HepG2 (cell line): ENCODE results near the gene SLC18A3. TPM values are rescaled to one million over a fixed set of nuclear protein-coding genes. Genes with fewer than 3 reads are reported as not detected.

Source experiments
- ATAC-seq: fragments of 200-7000 bp; cut with Tn5 transposase; 3 replicates; pipeline ENCODE4 v1.9.1; 2020; ENCODE audit warnings: mild to moderate bottlenecking, moderate library complexity
- BruUV-seq: library from RNA; stranded (reverse); fragments of 400-500 nt; replicated peaks from 2 replicates; lab custom pipeline; 2021; lab: Mats Ljungman, UMichigan
- CTCF ChIA-PET: fragments of 300-600 bp; formaldehyde crosslinking; extraction: SDS; loops from one replicate; lab custom pipeline; 2021; ENCODE audit warnings: low total read pairs, inconsistent platforms, low intra/inter-chr PET ratio; lab: Yijun Ruan, JAX
- POLR2A ChIA-PET: fragments of 350-600 bp; sonication (Branson Sonifier 250); formaldehyde crosslinking; loops from one replicate; lab custom pipeline; 2020; ENCODE audit warnings: antibody characterized with exemption, inconsistent platforms; lab: Yijun Ruan, JAX
- DNase-seq: peaks from one replicate; pipeline ENCODE4 v3.0.0-alpha.2; 2015; ENCODE audit warnings: low spot score
- FAIRE-seq: peaks from 3 replicates; lab custom pipeline; 2011; peaks lifted over from hg19 to GRCh38; lab: Jason Lieb, UNC
- H2AFZ ChIP-seq: one replicate; pipeline ENCODE4 v1.6.1; 2011; ENCODE audit warnings: low read length, inconsistent platforms
- H3K27ac ChIP-seq: fragments of 300-600 bp; 3 replicates; pipeline ENCODE4 v1.8.0; 2011; ENCODE audit warnings: mixed run types, mild to moderate bottlenecking, mixed read lengths, low read length, inconsistent platforms; ENCODE audit not compliant: insufficient read depth; ENCODE audit errors: extremely low read length
- H3K27me3 ChIP-seq, 2 experiments: fragments of 200-600 bp in 1 of 2; 2 replicates in 1 of 2; 3 replicates in 1 of 2; pipeline versions ENCODE4 v1.6.0 to v1.8.0; 2011; ENCODE audit warnings: low read length in 2 of 2, mild to moderate bottlenecking in 2 of 2, moderate library complexity in 2 of 2, inconsistent platforms in 1 of 2; ENCODE audit not compliant: insufficient read depth in 2 of 2, control insufficient read depth in 1 of 2
- H3K36me3 ChIP-seq, 2 experiments: fragments of 200-600 bp in 1 of 2; replicated peaks in 1 of 2; 2 replicates in 1 of 2; 3 replicates in 1 of 2; pipeline versions ENCODE4 v1.5.1 to v1.8.0; 2011; ENCODE audit warnings: low read length in 2 of 2, inconsistent platforms in 1 of 2; ENCODE audit not compliant: insufficient read depth in 2 of 2, control insufficient read depth in 1 of 2
- H3K4me1 ChIP-seq: 2 replicates; pipeline ENCODE4 v1.5.1; 2012; ENCODE audit warnings: low read length, inconsistent platforms; ENCODE audit not compliant: insufficient read depth
- H3K4me2 ChIP-seq: 2 replicates; pipeline ENCODE4 v1.6.0; 2011; ENCODE audit warnings: low read depth, low read length, inconsistent platforms
- H3K4me3 ChIP-seq, 3 experiments: fragments of 200-600 bp in 1 of 3; sonication (generic), shearing (Covaris generic) in 1 of 3; replicated peaks in 1 of 3; 2 replicates each; pipeline ENCODE4 v1.5.1; 2011 to 2016; ENCODE audit warnings: low read length in 3 of 3, inconsistent platforms in 2 of 3, low read depth in 2 of 3, mild to moderate bottlenecking in 2 of 3, control low read depth in 1 of 3, mixed read lengths in 1 of 3; ENCODE audit not compliant: insufficient read depth in 1 of 3
- H3K79me2 ChIP-seq: one replicate; pipeline ENCODE4 v1.6.1; 2011; ENCODE audit warnings: low read length, inconsistent platforms; ENCODE audit not compliant: insufficient read depth
- H3K9ac ChIP-seq: 2 replicates; pipeline ENCODE4 v1.6.0; 2011; ENCODE audit warnings: mild to moderate bottlenecking, low read depth, low read length, inconsistent platforms; ENCODE audit not compliant: insufficient read depth
- H3K9me3 ChIP-seq: 2 replicates; pipeline ENCODE4 v1.5.1; 2012; ENCODE audit warnings: mild to moderate bottlenecking, low read length
- H4K20me1 ChIP-seq: 2 replicates; pipeline ENCODE4 v1.6.0; 2011; ENCODE audit warnings: inconsistent platforms, mild to moderate bottlenecking, low read length, moderate library complexity; ENCODE audit not compliant: insufficient read depth
- HNRNPLL ChIP-seq: fragments of 200-400 bp; formaldehyde crosslinking; IDR thresholded peaks from 2 replicates; pipeline ENCODE4 v1.6.1; 2017; ENCODE audit warnings: mild to moderate bottlenecking, low read depth, low read length; ENCODE audit not compliant: poor library complexity, severe bottlenecking
- SALL2 ChIP-seq: sonication (generic); formaldehyde crosslinking; IDR thresholded peaks from 2 replicates; pipeline ENCODE4 v1.8.1; 2023; ENCODE audit warnings: mild to moderate bottlenecking, missing genetic modification reagents, inconsistent platforms
- U2AF2 ChIP-seq: fragments of 200-400 bp; formaldehyde crosslinking; IDR thresholded peaks from 2 replicates; pipeline ENCODE4 v1.6.1; 2017; ENCODE audit warnings: low read depth, mild to moderate bottlenecking, low read length
- ZFP37 ChIP-seq: sonication (generic); formaldehyde crosslinking; IDR thresholded peaks from 2 replicates; pipeline ENCODE4 v1.4.0; 2020; ENCODE audit warnings: missing genetic modification reagents, borderline replicate concordance
- ZNF136 ChIP-seq: sonication (generic); formaldehyde crosslinking; IDR thresholded peaks from 2 replicates; pipeline ENCODE4 v1.8.1; 2022; ENCODE audit warnings: low read depth, mild to moderate bottlenecking, moderate library complexity, missing genetic modification reagents
- ZNF260 ChIP-seq: sonication (generic); formaldehyde crosslinking; IDR thresholded peaks from 2 replicates; pipeline ENCODE4 v1.4.0; 2020; ENCODE audit warnings: missing genetic modification reagents, low read depth, mild to moderate bottlenecking, borderline replicate concordance
- ZNF292 ChIP-seq: sonication (generic); formaldehyde crosslinking; IDR thresholded peaks from 2 replicates; pipeline ENCODE4 v1.8.1; 2022; ENCODE audit warnings: mild to moderate bottlenecking, low read depth, missing genetic modification reagents, borderline replicate concordance
- WGBS: methylation state at CpG from one replicate; pipeline ENCODE4 v1.1.6; 2017; ENCODE audit warnings: low lambda C conversion rate; 5-methylcytosine and 5-hydroxymethylcytosine counted together
- in situ Hi-C: cut with HindIII; loops from 2 replicates; pipeline ENCODE4 v1.10.0; 2017; ENCODE audit warnings: low pct_unique_long_range_greater_than_20kb; ENCODE audit not compliant: extremely low pct_ligation_motif_present
- intact Hi-C: fragments of 100-400 bp; cut with micrococcal nuclease; formaldehyde crosslinking; loops from one replicate; pipeline ENCODE4 v1.10.0; 2022; ENCODE audit not compliant: unreplicated experiment
- polyA plus RNA-seq, 8 experiments: library from polyadenylated mRNA; depleted of rRNA in 3 of 8; stranded (reverse) in 7 of 8; unstranded in 1 of 8; fragments of >200 nt; fragmentation: Illumina TruSeq in 4 of 8; extraction: Trizol in 4 of 8; gene quantifications; 2 replicates each; pipeline versions ENCODE4 v1.2.1 to v1.2.3, GENCODE V29; 2011 to 2016; ENCODE audit warnings: low read depth in 4 of 8, missing spikeins in 1 of 8, mixed read lengths in 1 of 8; ENCODE audit not compliant: insufficient read depth in 1 of 8
- total RNA-seq, 5 experiments: library from RNA; depleted of rRNA; stranded (reverse); fragments of >200 nt; fragmentation: Illumina TruSeq; extraction: Trizol; gene quantifications; 2 replicates each; pipeline ENCODE4 v1.2.3, GENCODE V29; 2016; ENCODE audit warnings: low read depth in 1 of 5
- TF ChIP-seq, protein P1 (sequence below): sonication (generic); formaldehyde crosslinking; IDR thresholded peaks from 2 replicates; pipeline ENCODE4 v1.5.0; 2020; ENCODE audit warnings: mild to moderate bottlenecking, missing genetic modification reagents, borderline replicate concordance

SLC18A3 gene
- total and polyA plus RNA-seq, 2 of the 13 experiments (the other 11 are each of a cell fraction or from before 2014, with no cell fraction given), result not detected

DNA sequence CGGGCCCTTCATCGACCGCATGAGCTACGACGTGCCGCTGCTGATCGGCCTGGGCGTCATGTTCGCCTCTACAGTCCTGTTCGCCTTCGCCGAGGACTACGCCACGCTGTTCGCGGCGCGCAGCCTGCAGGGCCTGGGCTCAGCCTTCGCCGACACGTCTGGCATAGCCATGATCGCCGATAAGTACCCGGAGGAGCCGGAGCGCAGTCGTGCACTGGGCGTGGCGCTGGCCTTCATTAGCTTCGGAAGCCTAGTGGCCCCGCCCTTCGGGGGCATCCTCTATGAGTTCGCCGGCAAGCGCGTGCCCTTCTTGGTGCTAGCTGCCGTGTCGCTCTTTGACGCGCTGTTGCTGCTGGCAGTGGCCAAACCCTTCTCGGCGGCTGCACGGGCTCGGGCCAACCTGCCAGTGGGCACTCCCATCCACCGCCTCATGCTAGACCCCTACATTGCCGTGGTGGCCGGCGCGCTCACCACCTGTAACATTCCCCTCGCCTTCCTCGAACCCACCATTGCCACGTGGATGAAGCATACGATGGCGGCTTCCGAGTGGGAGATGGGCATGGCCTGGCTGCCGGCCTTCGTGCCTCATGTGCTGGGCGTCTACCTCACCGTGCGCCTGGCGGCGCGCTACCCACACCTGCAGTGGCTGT is 1.2 kb downstream of the SLC18A3 start:
- in situ Hi-C loops (no loop called here), intact Hi-C loops (no loop called here)
- Histone ChIP-seq H3K79me2 (no peaks in the 10 kb centered on the region), H3K4me3 (no peak overlapping the region), H3K27ac (no peak overlapping the region), H3K4me2 (no peak overlapping the region), H4K20me1 (peaks cover 12% of the 10 kb centered on the region; the same call in 1 of the 2 replicates), H3K4me1 (no peaks in the 10 kb centered on the region), H2AFZ (no peak overlapping the region), H3K9me3 (no peaks in the 10 kb centered on the region)
- no peak for ATAC-seq
- ChIA-PET POLR2A (no interaction called here), CTCF (no interaction called here)
- no peak for FAIRE-seq
- BruUV-seq, result no TSS peak
- no peak for DNase-seq
- TF ChIP-seq HNRNPLL (no peak), ZNF292 (CRISPR knock-in tag) (no peak), U2AF2 (no peak), ZFP37 (no peak), ZNF136 (CRISPR knock-in tag) (no peak), ZNF260 (CRISPR knock-in tag) (no peak), SALL2 (CRISPR knock-in tag) (no peak)
- TF ChIP-seq, protein P1, sequence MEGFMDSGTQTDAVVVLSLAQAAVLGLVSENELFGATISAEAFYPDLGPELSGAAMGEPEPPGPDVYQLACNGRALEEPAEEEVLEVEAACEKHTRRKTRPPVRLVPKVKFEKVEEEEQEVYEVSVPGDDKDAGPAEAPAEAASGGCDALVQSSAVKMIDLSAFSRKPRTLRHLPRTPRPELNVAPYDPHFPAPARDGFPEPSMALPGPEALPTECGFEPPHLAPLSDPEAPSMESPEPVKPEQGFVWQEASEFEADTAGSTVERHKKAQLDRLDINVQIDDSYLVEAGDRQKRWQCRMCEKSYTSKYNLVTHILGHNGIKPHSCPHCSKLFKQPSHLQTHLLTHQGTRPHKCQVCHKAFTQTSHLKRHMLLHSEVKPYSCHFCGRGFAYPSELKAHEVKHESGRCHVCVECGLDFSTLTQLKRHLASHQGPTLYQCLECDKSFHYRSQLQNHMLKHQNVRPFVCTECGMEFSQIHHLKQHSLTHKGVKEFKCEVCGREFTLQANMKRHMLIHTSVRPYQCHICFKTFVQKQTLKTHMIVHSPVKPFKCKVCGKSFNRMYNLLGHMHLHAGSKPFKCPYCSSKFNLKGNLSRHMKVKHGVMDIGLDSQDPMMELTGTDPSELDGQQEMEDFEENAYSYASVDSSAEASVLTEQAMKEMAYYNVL (CRISPR knock-in tag), result no peak
- TF ChIP-seq, all 625 proteins: peak for 0
- Histone ChIP-seq H3K36me3 (no peaks in the 10 kb centered on the region), H3K27me3 (peaks cover 10 to 68% of the 10 kb centered on the region in 2 experiments), H3K9ac (no peak overlapping the region)
- 77% methylated on average over 42 of the region's 63 CpGs for WGBS
